SK-N-MC (cell line): ENCODE data around the gene DENND6A.

Experiments used
- EZH2 ChIP-seq: fragments of 200-600 bp; sonication (generic); IDR thresholded peaks from one replicate; pipeline ENCODE4 v1.6.1; 2017; ENCODE audit warnings: antibody characterized with exemption
- FOXP2 ChIP-seq: optimal IDR thresholded peaks from 2 replicates; pipeline ENCODE3; 2011; ENCODE audit warnings: mild to moderate bottlenecking, moderate library complexity; ENCODE audit not compliant: insufficient read depth; ENCODE audit errors: extremely low read length, control extremely low read depth
- POLR2AphosphoS5 ChIP-seq: IDR thresholded peaks from 2 replicates; pipeline ENCODE4 v1.6.1; 2012; ENCODE audit warnings: mild to moderate bottlenecking, low read depth, low read length, borderline replicate concordance

- TF ChIP-seq POLR2AphosphoS5 (no peak), EZH2 (no peak), FOXP2 (no peak)
These were observed 25.2 kb upstream of the DENND6A start for GRCh38 chr3:57718118-57718517.
